Gastroesophageal sphincter (tissue), 4 donors: ENCODE results near the gene CRYGD. TPM values are rescaled to one million over a fixed set of nuclear protein-coding genes. Genes with fewer than 3 reads are reported as not detected.

Experiments used
- ATAC-seq: fragments of 150-250 bp; one replicate; pipeline ENCODE4 v1.9.1; 2016; ENCODE audit warnings: mild to moderate bottlenecking, moderate library complexity
- H3K27ac ChIP-seq, 4 donors: fragments of 200-600 bp; sonication (generic) in 3 of 4; 1 replicate in 3 of 4; 2 replicates in 1 of 4; pipeline ENCODE4 v1.5.1; 2016 to 2019
- H3K27me3 ChIP-seq: fragments of 200-600 bp; sonication (generic); one replicate; pipeline ENCODE4 v1.5.1; 2019
- H3K36me3 ChIP-seq, 2 donors: fragments of 200-600 bp; sonication (generic); one replicate each; pipeline ENCODE4 v1.5.1; 2019; ENCODE audit warnings: control low read depth in 1 of 2
- H3K4me1 ChIP-seq, 3 donors: fragments of 200-600 bp; sonication (generic); 1 replicate in 2 of 3; 2 replicates in 1 of 3; pipeline ENCODE4 v1.5.1; 2016 to 2019; ENCODE audit warnings: control low read depth in 2 of 3
- H3K4me3 ChIP-seq, 2 donors: fragments of 200-600 bp; sonication (generic); one replicate each; pipeline ENCODE4 v1.5.1; 2019; ENCODE audit warnings: mild to moderate bottlenecking in 1 of 2, moderate library complexity in 1 of 2
- H3K9me3 ChIP-seq, 3 donors: fragments of 200-600 bp; sonication (generic); one replicate each; pipeline ENCODE4 v1.5.1; 2017 to 2019; ENCODE audit warnings: control low read depth in 2 of 3
- EP300 ChIP-seq: sonication (generic); formaldehyde crosslinking; IDR thresholded peaks from one replicate; pipeline ENCODE4 v1.6.1; 2017; ENCODE audit warnings: antibody characterized with exemption, mild to moderate bottlenecking
- POLR2A ChIP-seq, 2 donors: fragments of 450-650 bp; IDR thresholded peaks; one replicate each; pipeline ENCODE4 v1.6.1; 2017; ENCODE audit warnings: antibody characterized with exemption in 2 of 2, mild to moderate bottlenecking in 2 of 2, moderate library complexity in 1 of 2
- POLR2AphosphoS5 ChIP-seq: sonication (generic); formaldehyde crosslinking; IDR thresholded peaks from one replicate; pipeline ENCODE4 v1.6.1; 2017; ENCODE audit warnings: antibody characterized with exemption
- WGBS, 2 donors: methylation state at CpG; one replicate each; pipeline ENCODE4 v1.1.5; 2018; ENCODE audit warnings: low coverage in 1 of 2; 5-methylcytosine and 5-hydroxymethylcytosine counted together
- total RNA-seq, 4 donors: library from RNA; depleted of rRNA; stranded (reverse); fragments of >200 nt; gene quantifications; one replicate each; pipeline ENCODE4 v1.1.0, GENCODE V29; 2016
- TF ChIP-seq, protein P1 (sequence below), 4 experiments: fragments of 200-600 bp in 2 of 4; fragments of 450-650 bp in 2 of 4; sonication (generic) in 1 of 4; IDR thresholded peaks; one replicate each; pipeline ENCODE4 v1.5.1; 2017 to 2019; ENCODE audit warnings: antibody characterized with exemption in 4 of 4, mild to moderate bottlenecking in 2 of 4, moderate library complexity in 2 of 4

CRYGD gene
- total RNA-seq, 4 donors from 2014 or later: not detected

DNA sequence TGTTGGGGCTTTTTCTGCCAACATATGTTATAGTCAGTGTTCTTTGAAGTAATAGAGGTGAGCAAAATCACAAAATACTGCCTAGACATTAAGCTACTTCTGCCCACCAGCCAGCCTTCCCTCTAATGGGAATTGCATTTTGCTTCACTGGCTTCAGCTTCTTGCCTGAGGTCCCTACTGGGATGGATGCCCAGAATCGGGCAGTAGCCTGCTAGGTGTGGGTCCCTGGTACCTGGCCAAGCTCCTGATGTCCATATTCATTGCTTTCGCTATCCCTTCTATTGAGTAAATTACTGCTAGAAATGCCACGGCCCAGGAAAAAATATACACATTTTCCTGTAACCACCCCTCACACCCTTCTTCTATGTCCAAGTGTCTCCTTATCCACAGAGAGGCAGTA, 27.0 kb downstream of the CRYGD start:
- Histone ChIP-seq H3K4me1 (peaks cover 0 to 7% (median 0%) of the 10 kb centered on the region in 3 donors), H3K27ac (no peak overlapping the region), H3K4me3 (no peak overlapping the region), H3K27me3 (peaks cover 11% of the 10 kb centered on the region), H3K9me3 (no peaks in the 10 kb centered on the region), H3K36me3 (no peaks in the 10 kb centered on the region)
- no peak for TF ChIP-seq POLR2AphosphoS5
- TF ChIP-seq EP300: no peak
- TF ChIP-seq, protein P1, sequence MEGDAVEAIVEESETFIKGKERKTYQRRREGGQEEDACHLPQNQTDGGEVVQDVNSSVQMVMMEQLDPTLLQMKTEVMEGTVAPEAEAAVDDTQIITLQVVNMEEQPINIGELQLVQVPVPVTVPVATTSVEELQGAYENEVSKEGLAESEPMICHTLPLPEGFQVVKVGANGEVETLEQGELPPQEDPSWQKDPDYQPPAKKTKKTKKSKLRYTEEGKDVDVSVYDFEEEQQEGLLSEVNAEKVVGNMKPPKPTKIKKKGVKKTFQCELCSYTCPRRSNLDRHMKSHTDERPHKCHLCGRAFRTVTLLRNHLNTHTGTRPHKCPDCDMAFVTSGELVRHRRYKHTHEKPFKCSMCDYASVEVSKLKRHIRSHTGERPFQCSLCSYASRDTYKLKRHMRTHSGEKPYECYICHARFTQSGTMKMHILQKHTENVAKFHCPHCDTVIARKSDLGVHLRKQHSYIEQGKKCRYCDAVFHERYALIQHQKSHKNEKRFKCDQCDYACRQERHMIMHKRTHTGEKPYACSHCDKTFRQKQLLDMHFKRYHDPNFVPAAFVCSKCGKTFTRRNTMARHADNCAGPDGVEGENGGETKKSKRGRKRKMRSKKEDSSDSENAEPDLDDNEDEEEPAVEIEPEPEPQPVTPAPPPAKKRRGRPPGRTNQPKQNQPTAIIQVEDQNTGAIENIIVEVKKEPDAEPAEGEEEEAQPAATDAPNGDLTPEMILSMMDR (IDR thresholded peaks at IDR 0.05): no peak
- TF ChIP-seq POLR2A (IDR thresholded peaks at IDR 0.05): no peak
- ATAC-seq: no peak
- WGBS, 2 donors: 69% methylated on average over 3 of the region's 3 CpGs; no CpG with 5 or more reads in 1 of the 2 donors

DNA sequence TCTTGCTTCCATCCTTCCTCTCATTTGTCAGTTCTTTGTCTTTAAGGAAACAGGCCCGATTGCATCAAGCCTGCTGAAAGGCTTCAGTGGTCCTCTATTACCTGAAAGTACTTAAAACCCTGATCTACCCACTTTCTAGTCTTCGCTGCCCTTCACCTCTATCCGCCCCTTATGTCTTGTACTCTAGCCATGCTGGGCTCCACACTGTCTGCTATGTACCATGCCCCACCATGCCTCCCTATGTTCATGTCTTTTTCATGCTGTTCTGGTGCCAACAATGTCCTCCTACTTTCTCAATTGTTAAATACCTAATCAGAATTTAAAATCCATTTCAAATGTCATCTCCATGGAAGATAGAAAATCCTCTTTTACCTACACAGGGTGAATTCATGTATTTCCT, 28.2 kb downstream of the CRYGD start:
- Histone ChIP-seq H3K27ac (no peak overlapping the region), H3K36me3 (no peaks in the 10 kb centered on the region), H3K4me3 (no peak overlapping the region), H3K4me1 (no peaks in the 10 kb centered on the region), H3K9me3 (no peaks in the 10 kb centered on the region), H3K27me3 (peaks cover 11% of the 10 kb centered on the region)
- 71 to 75% methylated on average over 2 to 3 of the region's 3 CpGs for WGBS, 2 donors
- ATAC-seq: no peak
- no peak for TF ChIP-seq POLR2AphosphoS5
- TF ChIP-seq POLR2A (IDR thresholded peaks at IDR 0.05): no peak
- no peak for TF ChIP-seq EP300
- TF ChIP-seq, protein P1 (IDR thresholded peaks at IDR 0.05): no peak

DNA sequence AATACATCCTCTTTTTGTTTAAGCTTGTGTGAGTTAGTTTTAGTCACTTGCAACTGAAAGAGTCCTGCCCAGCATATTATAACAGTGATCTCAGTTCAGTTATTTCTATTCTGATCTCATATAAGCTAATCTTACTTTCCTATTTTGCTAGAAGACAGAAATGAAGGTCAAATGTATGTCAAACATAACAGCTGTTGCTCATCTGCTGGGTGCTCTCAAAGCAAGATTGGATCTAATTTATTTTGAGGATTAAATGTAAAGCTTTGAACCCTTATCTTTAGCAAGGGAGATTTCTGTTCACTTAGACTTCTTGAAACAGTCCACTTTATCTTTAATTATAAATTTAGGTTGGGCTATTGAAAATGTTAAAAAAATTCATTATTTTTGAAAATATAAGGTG, 31.2 kb downstream of the CRYGD start:
- Histone ChIP-seq H3K4me1 (no peaks in the 10 kb centered on the region), H3K27ac (no peak overlapping the region), H3K9me3 (peaks cover 0 to 7% (median 0%) of the 10 kb centered on the region in 3 donors), H3K27me3 (no peaks in the 10 kb centered on the region), H3K36me3 (no peaks in the 10 kb centered on the region), H3K4me3 (no peak overlapping the region)
- TF ChIP-seq POLR2A (IDR thresholded peaks at IDR 0.05) (no peak), POLR2AphosphoS5 (no peak), EP300 (no peak)
- TF ChIP-seq, protein P1 (IDR thresholded peaks at IDR 0.05): no peak
- no peak for ATAC-seq

DNA sequence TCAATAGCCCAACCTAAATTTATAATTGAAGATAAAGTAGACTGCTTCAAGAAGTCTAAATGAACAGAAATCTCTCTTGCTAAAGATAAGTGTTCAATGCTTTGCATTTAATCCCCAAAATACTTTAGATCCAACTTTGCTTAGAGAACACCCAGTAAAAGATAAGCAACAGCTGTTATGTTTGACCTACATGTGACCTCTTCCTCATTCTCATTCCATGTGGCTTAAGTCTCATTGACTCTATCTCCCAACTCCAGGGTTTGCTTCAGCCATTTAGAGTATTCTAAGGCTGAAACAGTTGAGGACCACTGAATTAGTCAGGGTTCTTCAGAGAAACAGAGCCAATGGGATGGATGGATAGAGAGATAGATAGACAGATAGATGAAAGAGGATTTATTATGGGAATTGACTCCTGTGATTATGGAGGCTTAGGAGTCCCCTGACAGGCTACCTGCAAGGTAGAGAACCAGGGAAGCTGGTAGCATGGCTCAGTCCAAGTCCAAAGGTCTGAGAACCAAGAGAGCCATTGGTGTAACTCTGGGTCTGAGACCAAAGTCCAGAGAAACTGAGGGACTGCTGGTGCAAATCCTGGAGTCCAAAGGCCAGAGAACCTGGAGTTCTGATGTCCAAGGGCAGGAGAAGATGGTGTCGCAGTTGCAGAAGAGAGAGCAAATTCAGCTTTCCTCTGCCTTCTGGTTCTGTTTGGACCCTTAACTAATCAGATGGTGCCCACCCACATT, 32.1 kb downstream of the CRYGD start:
- H3K9me3 ChIP-seq: peaks cover 0 to 7% (median 0%) of the 10 kb centered on the region in 3 donors
- no peaks in the 10 kb centered on the region for H3K4me1 ChIP-seq
- H3K36me3 ChIP-seq: no peaks in the 10 kb centered on the region
- H3K27me3 ChIP-seq: no peaks in the 10 kb centered on the region
- no peak overlapping the region for H3K27ac ChIP-seq
- TF ChIP-seq EP300: no peak
- no peak for TF ChIP-seq POLR2AphosphoS5
- no peak for TF ChIP-seq POLR2A (IDR thresholded peaks at IDR 0.05)
- TF ChIP-seq, protein P1 (IDR thresholded peaks at IDR 0.05): no peak
- no peak overlapping the region for H3K4me3 ChIP-seq
- WGBS, 2 donors: 100% methylated on average over 1 of the region's 1 CpG
- ATAC-seq: no peak

DNA sequence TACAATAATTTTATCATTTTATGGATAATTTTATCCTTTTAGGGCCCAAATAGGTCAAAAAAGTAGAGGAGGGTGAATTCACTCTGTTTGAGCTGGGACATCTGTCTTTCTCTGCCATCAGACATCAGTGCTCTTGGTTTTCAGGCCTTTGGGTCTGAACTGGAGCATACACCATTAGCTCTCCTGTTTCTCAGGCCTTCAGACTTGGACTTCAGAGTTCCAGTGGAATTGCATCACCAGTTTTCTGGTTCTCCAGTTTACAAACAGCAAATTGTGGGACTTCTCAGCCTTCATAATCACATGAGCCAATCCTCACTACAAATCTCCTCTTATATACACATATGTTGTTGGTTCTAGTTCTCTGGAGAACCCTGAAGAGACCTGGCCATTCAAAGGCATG, 33.9 kb downstream of the CRYGD start:
- Histone ChIP-seq H3K4me3 (no peak overlapping the region), H3K36me3 (no peaks in the 10 kb centered on the region), H3K27ac (no peak overlapping the region), H3K9me3 (peaks cover 0 to 7% (median 0%) of the 10 kb centered on the region in 3 donors), H3K27me3 (no peaks in the 10 kb centered on the region), H3K4me1 (no peaks in the 10 kb centered on the region)
- no peak for ATAC-seq
- no peak for TF ChIP-seq POLR2A (IDR thresholded peaks at IDR 0.05)
- TF ChIP-seq POLR2AphosphoS5: no peak
- TF ChIP-seq EP300: no peak
- TF ChIP-seq, protein P1 (IDR thresholded peaks at IDR 0.05): no peak
